Amniotic epithelial cell (primary cell): ENCODE measurements around the gene SF3B3.
"Not testable (repeated sequence)": the region's sequence is repeated elsewhere in the genome, so short reads cannot be mapped to it uniquely, and the experiment has no call there.

Source experiments
- DNase-seq: peaks from one replicate; pipeline ENCODE4 v3.0.0-alpha.2; 2010; ENCODE audit warnings: low read depth

Gene SF3B3

GRCh38 chr16:70621864-70622263 is 98.2 kb downstream of the SF3B3 start:
- DNase-seq: not testable (repeated sequence)
